ENCODE measurements around the gene PARD6G. TPM values are rescaled to one million over a fixed set of nuclear protein-coding genes. Genes with fewer than 3 reads are reported as not detected.
"Not testable (repeated sequence)": the region's sequence is repeated elsewhere in the genome, so short reads cannot be mapped to it uniquely, and the experiment has no call there.

Gene PARD6G
- total and polyA plus RNA-seq, 7 donors, result 1.2 to 13.0 (median 7.8) TPM; not detected in 1

DNA sequence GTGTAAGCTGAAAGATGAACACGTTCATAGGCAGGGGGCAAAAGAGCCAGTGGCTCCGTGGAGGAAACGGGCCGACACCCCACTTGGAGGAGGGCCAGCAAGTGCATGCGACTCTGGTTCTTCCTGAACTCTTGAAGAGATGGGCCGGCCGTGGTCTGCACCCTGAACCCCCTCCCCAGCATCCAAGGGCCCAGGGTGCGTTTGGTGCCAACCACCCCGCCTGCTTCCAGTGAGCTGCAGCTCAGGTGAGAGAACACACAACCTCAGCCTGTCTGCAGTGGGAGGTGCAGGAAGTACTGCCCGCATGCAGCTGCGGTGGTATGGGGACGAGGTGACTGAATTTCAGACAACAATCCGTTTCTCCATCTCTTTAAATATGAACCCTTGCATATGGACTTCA lies 79.4 kb downstream of the PARD6G start:
- peaks cover 0 to 4% (median 2%) of the 10 kb centered on the region in 4 donors for H3K9me3 ChIP-seq
- H3K4me3 ChIP-seq, result no peak overlapping the region
- DNase-seq, result no peak
- H3K27me3 ChIP-seq, result no peaks in the 10 kb centered on the region
- 54 to 71% methylated on average over 13 of the region's 13 CpGs for WGBS, 2 donors
- H3K36me3 ChIP-seq, result no peaks in the 10 kb centered on the region
- no peak overlapping the region for H3K27ac ChIP-seq
- peaks cover 0 to 17% (median 0%) of the 10 kb centered on the region in 4 donors for H3K4me1 ChIP-seq
- intact Hi-C loops (cut with DNase I), result no loop called here
- TF ChIP-seq, protein P1, sequence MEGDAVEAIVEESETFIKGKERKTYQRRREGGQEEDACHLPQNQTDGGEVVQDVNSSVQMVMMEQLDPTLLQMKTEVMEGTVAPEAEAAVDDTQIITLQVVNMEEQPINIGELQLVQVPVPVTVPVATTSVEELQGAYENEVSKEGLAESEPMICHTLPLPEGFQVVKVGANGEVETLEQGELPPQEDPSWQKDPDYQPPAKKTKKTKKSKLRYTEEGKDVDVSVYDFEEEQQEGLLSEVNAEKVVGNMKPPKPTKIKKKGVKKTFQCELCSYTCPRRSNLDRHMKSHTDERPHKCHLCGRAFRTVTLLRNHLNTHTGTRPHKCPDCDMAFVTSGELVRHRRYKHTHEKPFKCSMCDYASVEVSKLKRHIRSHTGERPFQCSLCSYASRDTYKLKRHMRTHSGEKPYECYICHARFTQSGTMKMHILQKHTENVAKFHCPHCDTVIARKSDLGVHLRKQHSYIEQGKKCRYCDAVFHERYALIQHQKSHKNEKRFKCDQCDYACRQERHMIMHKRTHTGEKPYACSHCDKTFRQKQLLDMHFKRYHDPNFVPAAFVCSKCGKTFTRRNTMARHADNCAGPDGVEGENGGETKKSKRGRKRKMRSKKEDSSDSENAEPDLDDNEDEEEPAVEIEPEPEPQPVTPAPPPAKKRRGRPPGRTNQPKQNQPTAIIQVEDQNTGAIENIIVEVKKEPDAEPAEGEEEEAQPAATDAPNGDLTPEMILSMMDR (IDR thresholded peaks at IDR 0.05), result no peak
- no peak for TF ChIP-seq POLR2AphosphoS5 (IDR thresholded peaks at IDR 0.05)
- TF ChIP-seq POLR2A (IDR thresholded peaks at IDR 0.05), result no peak
- no peak for TF ChIP-seq EP300 (IDR thresholded peaks at IDR 0.05)

DNA sequence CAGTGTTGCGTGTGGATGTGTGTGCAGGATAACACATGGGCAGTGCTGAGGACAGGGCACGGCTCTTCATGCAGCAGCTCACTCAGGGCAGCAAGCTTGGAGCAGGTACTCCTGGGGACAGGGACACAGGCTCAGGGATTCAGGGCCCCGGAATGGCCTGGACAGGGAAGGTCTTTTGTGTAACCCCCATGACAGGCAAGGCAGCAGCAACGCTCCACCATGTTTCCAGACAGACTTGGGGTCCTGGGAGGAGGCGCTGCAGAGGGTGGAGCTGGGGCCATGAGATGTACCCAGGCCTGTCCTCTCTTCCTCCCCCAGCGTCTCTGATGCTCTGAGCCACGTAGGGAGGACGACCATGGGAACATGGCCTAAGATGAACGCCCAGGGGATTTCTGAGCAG lies 80.0 kb downstream of the PARD6G start:
- no peaks in the 10 kb centered on the region for H3K27me3 ChIP-seq
- peaks cover 0 to 4% (median 2%) of the 10 kb centered on the region in 4 donors for H3K9me3 ChIP-seq
- intact Hi-C loops (cut with DNase I), result no loop called here
- TF ChIP-seq, protein P1 (IDR thresholded peaks at IDR 0.05), result no peak
- TF ChIP-seq POLR2A (IDR thresholded peaks at IDR 0.05) (no peak), POLR2AphosphoS5 (IDR thresholded peaks at IDR 0.05) (no peak), EP300 (IDR thresholded peaks at IDR 0.05) (no peak)
- 85 to 91% methylated on average over 9 of the region's 9 CpGs for WGBS, 2 donors
- no peaks in the 10 kb centered on the region for H3K36me3 ChIP-seq
- H3K4me3 ChIP-seq, result no peak overlapping the region
- DNase-seq, result no peak
- H3K27ac ChIP-seq, result no peak overlapping the region
- H3K4me1 ChIP-seq, result peaks cover 0 to 17% (median 0%) of the 10 kb centered on the region in 4 donors

DNA sequence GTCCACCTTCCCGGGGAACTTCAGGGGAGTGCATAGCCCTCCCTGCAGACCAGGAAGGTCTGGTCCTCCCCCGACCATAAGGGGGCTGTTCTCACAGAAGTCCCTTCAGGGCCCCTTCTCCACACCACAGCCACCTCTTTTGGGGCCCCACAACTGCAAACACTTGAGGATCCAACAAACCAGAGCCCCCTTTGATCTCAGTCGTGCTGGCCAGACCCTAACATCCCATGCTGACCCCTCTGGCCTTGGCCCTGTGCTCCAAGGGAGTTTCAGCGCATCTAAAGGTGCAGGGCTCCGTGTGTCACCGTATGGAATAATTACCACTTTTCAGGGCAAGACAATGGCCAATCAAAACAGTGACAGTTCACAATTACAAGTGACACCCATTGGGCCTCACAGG lies 80.6 kb downstream of the PARD6G start:
- intact Hi-C loops (cut with DNase I), result no loop called here
- 80 to 85% methylated on average over 6 of the region's 6 CpGs for WGBS, 2 donors
- peaks cover 0 to 4% (median 2%) of the 10 kb centered on the region in 4 donors for H3K9me3 ChIP-seq
- no peak overlapping the region for H3K4me3 ChIP-seq
- H3K4me1 ChIP-seq, result peaks cover 0 to 15% (median 0%) of the 10 kb centered on the region in 4 donors
- H3K27me3 ChIP-seq, result no peaks in the 10 kb centered on the region
- no peak for TF ChIP-seq POLR2AphosphoS5 (IDR thresholded peaks at IDR 0.05)
- TF ChIP-seq EP300 (IDR thresholded peaks at IDR 0.05), result no peak
- TF ChIP-seq, protein P1 (IDR thresholded peaks at IDR 0.05), result no peak
- no peak overlapping the region for H3K27ac ChIP-seq
- no peaks in the 10 kb centered on the region for H3K36me3 ChIP-seq
- DNase-seq, result no peak

DNA sequence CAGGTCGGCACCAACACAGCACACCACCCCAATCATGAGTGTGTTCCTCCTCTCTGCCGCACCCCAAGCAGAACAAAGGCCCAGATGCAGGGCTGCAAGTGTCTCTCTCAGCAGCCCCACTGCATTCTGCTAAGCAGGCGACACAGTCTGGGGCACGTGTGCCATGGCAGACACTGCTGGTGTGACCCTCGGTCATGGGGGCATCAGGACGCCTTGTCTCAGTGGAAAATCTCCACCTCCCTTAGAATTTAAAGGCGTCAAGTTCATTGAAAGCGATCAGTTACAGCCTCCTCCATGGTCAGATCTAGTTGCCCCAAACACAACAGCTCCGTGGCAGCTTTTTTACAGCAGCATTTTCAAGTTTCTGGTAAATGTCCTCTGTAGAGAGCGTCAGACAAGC lies 81.1 kb downstream of the PARD6G start:
- Histone ChIP-seq H3K9me3 (peaks cover 0 to 4% (median 2%) of the 10 kb centered on the region in 4 donors), H3K4me1 (peaks cover 0 to 10% (median 0%) of the 10 kb centered on the region in 4 donors), H3K36me3 (no peaks in the 10 kb centered on the region), H3K27ac (no peak overlapping the region), H3K4me3 (no peak overlapping the region), H3K27me3 (no peaks in the 10 kb centered on the region)
- 93 to 95% methylated on average over 10 of the region's 10 CpGs for WGBS, 2 donors
- intact Hi-C loops (cut with DNase I), result no loop called here
- TF ChIP-seq, protein P1 (IDR thresholded peaks at IDR 0.05), result no peak
- TF ChIP-seq POLR2AphosphoS5 (IDR thresholded peaks at IDR 0.05) (no peak), POLR2A (IDR thresholded peaks at IDR 0.05) (no peak), EP300 (IDR thresholded peaks at IDR 0.05) (no peak)
- no peak for DNase-seq

DNA sequence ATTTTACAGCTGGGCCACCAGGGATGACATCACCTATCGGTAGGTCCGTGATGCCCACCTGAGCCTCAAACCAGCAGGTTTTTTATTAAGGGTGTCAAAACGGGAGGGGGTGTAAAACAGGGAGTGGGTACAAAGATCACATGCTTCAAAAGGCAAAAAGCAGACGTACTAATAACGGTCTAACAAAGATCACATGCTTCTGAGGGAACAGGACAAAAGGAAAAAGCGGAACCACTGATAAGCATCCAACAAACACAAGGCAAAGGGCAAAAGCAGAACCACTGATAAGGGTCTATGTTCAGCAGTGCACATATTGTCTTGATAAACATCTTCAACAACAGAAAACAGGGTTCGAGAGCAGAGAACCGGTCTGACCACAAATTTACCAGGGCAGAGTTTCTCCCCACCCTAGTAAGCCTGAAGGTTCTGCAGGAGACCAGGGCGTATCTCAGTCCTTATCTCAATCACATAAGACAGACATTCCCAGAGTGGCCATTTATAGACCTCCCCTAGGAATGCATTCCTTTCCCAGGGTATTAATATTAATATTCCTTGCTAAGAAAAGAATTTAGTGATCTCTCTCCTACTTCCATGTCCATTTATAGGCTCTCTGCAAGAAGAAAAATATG lies 82.5 kb downstream of the PARD6G start:
- H3K4me1 ChIP-seq; H3K9me3 ChIP-seq; DNase-seq; H3K27ac ChIP-seq; intact Hi-C loops (cut with DNase I); H3K27me3 ChIP-seq; H3K4me3 ChIP-seq; H3K36me3 ChIP-seq: not testable (repeated sequence)
- 84 to 87% methylated on average over 9 of the region's 9 CpGs for WGBS, 2 donors

Data from sigmoid colon (tissue), 7 donors.